Measurements from ENCODE around the gene ELP4.

- TF ChIP-seq, protein P1, sequence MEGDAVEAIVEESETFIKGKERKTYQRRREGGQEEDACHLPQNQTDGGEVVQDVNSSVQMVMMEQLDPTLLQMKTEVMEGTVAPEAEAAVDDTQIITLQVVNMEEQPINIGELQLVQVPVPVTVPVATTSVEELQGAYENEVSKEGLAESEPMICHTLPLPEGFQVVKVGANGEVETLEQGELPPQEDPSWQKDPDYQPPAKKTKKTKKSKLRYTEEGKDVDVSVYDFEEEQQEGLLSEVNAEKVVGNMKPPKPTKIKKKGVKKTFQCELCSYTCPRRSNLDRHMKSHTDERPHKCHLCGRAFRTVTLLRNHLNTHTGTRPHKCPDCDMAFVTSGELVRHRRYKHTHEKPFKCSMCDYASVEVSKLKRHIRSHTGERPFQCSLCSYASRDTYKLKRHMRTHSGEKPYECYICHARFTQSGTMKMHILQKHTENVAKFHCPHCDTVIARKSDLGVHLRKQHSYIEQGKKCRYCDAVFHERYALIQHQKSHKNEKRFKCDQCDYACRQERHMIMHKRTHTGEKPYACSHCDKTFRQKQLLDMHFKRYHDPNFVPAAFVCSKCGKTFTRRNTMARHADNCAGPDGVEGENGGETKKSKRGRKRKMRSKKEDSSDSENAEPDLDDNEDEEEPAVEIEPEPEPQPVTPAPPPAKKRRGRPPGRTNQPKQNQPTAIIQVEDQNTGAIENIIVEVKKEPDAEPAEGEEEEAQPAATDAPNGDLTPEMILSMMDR (IDR thresholded peaks at IDR 0.05; ENCODE audit: borderline replicate concordance, extremely low read depth, low read length, poor library complexity, severe bottlenecking), result no peak
- no peak for TF ChIP-seq EZH2 (IDR thresholded peaks at IDR 0.05; ENCODE audit: borderline replicate concordance, low read depth, low read length, severe bottlenecking)
These were observed 318.1 kb downstream of the ELP4 start for GRCh38 chr11:31827455-31828206.
